GM19035 (cell line): ENCODE data around the gene UBL5.
"Not testable (repeated sequence)": the region's sequence is repeated elsewhere in the genome, so short reads cannot be mapped to it uniquely, and the experiment has no call there.

ENCODE experiments used
- ATAC-seq: cut with Tn5 transposase; IDR thresholded peaks from one replicate; pipeline ENCODE4 v1.9.1; 2021; ENCODE audit not compliant: unreplicated experiment

The UBL5 gene

DNA sequence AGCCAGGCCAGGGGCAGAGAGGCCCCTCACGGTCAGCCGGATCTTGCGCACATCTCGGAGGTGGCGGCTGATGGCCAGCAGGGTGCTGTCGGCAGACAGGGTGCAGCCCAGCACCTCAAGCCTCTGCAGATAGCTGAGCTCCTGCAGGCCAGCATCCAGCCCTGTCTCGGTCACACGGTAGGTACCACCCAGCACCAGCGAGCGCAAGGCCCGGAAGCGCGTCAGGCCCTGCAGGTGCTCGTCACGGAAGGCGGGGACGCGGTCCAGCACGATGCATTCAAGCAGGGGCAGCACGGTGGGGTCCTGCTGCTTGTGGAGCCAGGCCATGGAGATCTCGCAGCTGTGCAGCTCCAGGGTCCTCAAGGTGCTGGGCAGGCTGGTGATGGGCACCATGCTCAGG is 16.6 kb upstream of the UBL5 start:
- ATAC-seq = no peak

GRCh38 chr19:9818175-9818733 is 9.5 kb upstream of the UBL5 start:
- ATAC-seq = no peak

- ATAC-seq = peak; percentile 86
These were observed 8.8 kb upstream of the UBL5 start, which contains the start of gene FBXL12 for GRCh38 chr19:9818734-9819595. TSS of gene FBXL12 (minus strand) at chr19:9819079. CDS start at chr19:9818813, 266 bp downstream.

DNA sequence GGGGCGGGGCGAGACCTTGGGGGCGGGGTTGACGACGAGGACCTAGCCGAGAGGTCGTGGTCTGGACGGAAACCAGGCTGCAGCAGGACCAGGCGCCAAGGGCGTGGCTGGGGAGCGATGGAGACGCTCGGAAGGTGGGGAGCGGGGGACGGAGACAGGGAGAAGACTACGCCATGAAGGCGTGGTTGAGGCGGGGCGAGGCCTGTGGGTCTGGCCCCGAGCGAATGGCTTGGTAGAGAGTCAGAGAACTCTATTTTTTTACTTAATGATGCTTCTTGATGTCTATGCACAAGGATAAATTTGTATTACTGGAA is 8.2 kb upstream of the UBL5 start:
- no peak for ATAC-seq

DNA sequence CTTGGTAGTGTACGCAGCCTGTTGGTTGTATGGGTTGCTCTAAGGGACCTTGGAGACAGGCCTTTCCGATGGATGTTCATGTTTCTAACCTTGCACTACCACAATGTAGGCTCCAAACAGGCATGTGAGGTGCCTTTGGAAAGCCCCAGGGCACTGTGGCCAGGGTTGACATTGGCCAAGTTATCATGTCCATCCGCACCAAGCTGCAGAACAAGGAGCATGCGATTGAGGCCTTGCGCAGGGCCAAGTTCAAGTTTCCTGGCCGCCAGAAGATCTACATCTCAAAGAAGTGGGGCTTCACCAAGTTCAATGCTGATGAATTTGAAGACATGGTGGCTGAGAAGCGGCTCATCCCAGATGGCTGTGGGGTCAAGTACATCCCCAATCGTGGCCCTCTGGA is 7.7 kb upstream of the UBL5 start:
- ATAC-seq = not testable (repeated sequence)

- ATAC-seq = no peak
These were observed 3.9 kb upstream of the UBL5 start for GRCh38 chr19:9823816-9824215.

DNA sequence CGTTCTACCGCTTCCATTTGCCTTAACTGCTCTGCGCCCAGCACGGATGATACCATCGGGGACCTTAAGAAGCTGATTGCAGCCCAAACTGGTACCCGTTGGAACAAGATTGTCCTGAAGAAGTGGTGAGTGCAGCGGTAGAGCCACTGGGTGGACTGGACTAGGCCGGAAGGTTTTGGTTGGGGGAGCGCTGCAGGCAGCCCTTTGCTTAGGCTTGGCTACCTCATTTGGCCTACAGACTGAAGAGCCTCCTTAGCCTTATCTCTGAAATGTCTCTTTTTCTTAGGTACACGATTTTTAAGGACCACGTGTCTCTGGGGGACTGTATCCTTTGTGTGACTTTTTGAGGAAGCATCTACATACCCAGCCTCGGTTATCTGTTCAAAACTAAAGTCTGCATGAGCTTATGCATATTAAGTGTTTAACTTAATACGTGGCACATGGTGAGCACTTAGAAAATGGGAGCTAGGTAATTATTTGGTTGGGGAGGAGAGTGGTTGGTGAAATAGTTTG is 889 bp downstream of the UBL5 start:
- no peak for ATAC-seq

DNA sequence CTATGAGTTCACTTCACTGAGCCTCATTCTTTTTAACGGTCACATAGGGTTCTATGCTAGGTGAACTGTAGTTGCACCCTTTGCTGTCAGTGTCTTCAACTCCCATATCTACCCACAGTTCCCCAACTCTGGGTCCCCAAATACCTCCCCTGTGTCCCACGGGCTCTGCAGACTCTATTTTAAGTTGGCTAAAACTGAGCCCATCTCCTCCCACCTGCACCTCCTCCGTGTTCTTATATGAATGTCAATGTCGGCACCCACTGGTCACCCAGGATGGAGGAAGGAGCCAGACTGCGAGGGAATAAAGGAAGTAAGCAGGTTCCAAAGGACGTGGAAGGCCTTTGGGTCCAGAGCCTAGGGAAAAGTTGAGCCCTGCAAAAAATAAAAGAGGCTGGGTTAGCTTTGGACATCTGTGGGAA is 6.6 kb downstream of the UBL5 start:
- no peak for ATAC-seq

GRCh38 chr19:9834726-9835506 is 7.2 kb downstream of the UBL5 start, which contains the start of gene PIN1:
TSS of gene PIN1 (plus strand) at chr19:9835318. CDS start at chr19:9835345, 27 bp downstream.
- peak; percentile 96 for ATAC-seq

DNA sequence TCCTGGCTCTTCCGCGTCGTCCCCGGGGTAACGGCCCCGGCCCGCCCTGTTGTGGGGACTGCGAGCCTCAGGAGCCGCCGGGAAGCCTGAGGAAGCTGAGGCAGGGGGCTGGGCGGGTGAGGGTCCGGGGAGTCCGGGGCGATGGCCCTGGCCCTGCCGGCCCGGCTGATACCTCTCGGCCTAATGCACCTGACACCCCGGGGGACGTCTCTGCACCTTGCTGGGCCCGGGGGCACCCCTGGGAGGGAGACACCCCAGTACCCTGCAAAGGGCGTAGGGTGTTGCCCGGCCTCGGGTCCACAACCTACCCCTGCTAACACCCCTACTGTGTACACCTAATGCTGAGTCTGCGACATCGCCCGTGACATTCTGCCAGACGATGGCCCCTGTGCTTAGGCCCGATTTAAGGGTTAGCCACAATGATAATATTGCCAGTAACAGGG is 7.8 kb downstream of the UBL5 start:
- ATAC-seq = peak; percentile 21

DNA sequence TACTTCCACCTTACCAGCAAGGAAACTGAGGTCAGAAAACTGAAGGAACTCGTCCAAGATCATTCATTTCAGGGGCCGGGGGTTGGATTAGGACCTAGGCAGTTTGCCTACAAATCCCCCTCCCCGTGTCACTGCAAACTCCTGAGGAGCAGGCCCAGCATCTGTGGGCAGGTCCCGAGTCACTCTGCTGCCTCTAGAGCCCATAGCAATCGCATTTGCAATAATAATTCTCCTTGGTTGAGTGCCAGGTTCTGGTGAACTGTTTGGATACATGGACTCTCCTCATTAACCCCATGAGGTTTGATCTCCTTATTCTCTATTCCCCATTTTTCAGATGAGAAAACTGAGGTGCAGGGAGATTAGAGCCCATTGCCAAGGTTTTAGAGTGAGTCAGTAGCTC is 8.3 kb downstream of the UBL5 start:
- ATAC-seq = no peak

GRCh38 chr19:9838324-9838723 is 10.6 kb downstream of the UBL5 start:
- no peak for ATAC-seq

DNA sequence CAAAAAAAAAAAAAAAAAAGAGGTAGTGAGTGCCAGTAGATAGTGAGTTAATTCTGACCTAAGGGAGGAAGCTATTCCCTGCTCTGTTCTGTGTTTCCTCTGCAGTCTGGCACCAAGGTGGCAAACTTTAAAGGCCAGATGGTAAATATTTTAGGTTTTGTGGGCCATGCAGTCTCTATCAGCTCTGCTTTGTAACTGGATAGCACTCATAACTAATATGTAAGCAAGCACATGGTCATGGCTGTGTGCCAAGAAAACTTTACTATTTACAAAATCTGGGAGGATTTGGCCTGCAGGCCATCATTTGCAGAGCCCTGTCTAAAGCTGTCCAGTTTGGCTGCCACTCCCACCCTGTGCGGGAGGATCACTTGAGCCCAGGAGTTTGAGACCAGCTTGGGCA is 11.7 kb downstream of the UBL5 start:
- ATAC-seq = no peak

DNA sequence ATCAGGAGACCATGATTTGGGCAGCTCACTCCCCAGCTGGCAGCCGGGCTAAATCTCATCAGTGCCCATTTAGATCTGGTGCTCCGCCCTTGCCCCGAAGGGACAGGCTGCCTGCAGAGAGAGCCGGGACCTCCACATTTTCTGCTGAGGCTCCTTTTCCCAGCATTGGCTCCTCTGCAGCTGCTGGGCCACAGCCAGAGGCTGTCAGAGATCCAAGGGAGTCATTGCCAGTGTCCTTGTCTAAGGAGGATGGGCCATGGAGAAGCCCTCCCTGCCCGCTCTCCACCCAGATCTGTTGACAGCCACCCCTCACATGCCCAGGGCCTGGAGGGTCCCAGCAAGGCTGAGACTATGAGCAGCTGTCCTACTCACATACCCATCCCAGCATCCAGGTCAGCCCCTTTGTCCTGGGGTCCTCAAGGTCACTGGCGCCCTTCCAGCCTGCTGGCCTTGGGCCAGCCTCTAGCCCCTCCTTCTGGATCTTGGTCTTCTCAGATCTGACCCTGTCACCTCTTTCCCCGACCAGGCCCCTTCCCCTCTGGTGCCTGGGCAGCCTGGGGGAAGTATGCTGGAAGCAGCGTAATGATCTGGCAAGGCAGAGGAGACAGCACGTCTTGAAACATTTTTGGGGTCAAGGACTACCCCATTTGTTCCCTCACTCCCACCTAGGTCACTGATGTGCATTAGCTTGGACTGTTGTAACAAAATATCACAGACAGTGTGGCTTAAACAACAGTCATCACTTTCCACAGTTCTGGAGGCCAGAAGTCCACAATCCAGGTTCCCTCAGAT is 15.3 kb downstream of the UBL5 start:
- ATAC-seq = no peak

GRCh38 chr19:9843626-9844273 is 16.0 kb downstream of the UBL5 start:
- not testable (repeated sequence) for ATAC-seq

DNA sequence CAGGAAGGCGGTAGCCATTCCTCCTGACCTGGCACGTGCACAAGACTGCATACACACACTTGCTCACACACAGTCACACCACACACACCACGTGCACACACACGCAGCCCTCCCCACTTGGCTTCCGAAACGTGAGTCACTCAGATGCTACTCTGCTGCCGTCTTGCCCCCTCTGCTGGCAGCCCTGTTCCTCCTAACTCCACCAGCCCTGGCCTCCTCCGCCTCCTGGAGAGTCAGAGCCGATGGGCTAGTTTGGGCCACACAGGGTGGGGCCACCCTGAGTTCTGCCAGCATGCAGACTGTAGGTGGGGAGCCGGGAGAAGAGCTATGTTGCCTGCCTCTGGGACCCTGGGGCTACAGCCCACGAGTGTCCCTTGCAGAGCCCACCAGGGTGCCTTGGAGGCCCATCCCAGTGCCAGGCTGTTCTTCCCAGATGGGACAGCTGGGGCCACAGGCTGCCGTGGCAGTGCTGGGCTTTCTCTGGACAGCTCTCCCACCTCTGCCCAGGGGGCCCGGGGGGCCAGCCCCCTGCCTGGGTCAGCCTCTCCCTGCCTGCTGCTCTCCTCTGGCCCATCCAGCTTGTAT is 19.5 kb downstream of the UBL5 start:
- ATAC-seq = no peak

DNA sequence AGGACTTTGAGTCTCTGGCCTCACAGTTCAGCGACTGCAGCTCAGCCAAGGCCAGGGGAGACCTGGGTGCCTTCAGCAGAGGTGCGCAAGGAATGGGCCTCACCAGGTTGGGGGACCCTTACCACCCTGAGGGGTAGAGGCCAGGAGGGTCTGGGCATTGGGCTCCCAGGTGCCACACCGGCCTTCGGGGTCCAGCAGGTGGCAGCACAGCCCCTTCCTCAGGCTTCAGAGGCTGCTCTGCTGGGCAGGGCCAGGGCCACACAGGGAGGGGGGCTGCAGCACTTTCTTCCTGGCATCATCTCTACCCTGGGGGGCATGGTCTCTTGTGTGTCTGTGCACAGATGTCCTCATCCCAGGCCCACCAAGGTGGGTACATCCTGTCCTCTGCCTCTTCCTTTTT is 20.3 kb downstream of the UBL5 start:
- ATAC-seq = no peak

DNA sequence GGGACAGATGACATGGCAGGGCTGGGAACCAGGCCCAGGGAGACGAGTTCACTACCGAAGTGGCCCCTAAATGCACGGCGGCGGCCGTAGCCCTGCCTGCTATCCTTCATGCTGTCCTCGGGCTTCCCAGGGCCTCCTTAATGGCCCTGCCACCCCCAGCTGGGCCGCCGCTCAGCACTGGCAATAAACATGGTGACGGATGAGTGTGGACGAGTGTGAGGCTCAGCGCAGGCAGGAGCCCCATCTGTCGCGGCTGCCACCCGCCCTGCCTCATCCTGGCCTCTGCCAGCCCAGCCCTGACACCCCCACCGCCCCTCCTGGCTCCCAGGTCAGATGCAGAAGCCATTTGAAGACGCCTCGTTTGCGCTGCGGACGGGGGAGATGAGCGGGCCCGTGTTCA is 21.0 kb downstream of the UBL5 start:
- no peak for ATAC-seq

- no peak for ATAC-seq
These were observed 22.1 kb downstream of the UBL5 start for GRCh38 chr19:9849791-9850190.
